Cardiac septum (tissue), 1 donor: ENCODE results near the gene C19orf53. TPM values are rescaled to one million over a fixed set of nuclear protein-coding genes. Genes with fewer than 3 reads are reported as not detected.
"Not testable (repeated sequence)": the region's sequence is repeated elsewhere in the genome, so short reads cannot be mapped to it uniquely, and the experiment has no call there.

Experiments
- DNase-seq: peaks from one replicate; pipeline ENCODE4 v3.0.0-alpha.2; 2020; ENCODE audit warnings: low spot score
- intact Hi-C: fragments of 100-400 bp; cut with DNase I; formaldehyde crosslinking; loops from one replicate; pipeline ENCODE4 v1.14.0; 2022
- total RNA-seq: library from RNA; stranded (reverse); fragmentation: NEBNext Ultra II Directional; extraction: Animal tissue kit (Norgen Biotek cat#: 25700); gene quantifications from one replicate; pipeline ENCODE4 v1.2.1, GENCODE V29; 2021
- donor health status: DM: no; HTN: no; CAD: no.

Gene C19orf53
- total RNA-seq, 1 donor from 2014 or later, result 91.2 TPM

DNA sequence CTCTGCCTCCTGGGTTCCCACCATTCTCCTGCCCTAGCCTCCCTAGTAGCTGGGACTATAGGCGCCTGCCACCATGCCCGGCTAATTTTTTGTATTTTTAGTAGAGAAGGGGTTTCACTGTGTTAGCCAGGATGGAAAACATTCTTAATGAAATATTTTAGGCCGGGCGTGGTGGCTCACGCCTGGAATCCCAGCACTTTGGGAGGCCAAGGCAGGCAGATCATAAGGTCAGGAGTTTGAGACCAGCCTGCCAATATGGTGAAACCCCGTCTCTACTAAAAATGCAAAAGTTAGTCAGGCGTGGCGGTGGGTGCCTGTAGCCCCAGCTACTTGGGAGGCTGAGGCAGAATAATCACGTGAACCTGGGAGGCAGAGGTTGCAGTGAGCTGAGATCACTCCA is 19.1 kb downstream of the C19orf53 start:
- intact Hi-C loops, result not testable (repeated sequence)

DNA sequence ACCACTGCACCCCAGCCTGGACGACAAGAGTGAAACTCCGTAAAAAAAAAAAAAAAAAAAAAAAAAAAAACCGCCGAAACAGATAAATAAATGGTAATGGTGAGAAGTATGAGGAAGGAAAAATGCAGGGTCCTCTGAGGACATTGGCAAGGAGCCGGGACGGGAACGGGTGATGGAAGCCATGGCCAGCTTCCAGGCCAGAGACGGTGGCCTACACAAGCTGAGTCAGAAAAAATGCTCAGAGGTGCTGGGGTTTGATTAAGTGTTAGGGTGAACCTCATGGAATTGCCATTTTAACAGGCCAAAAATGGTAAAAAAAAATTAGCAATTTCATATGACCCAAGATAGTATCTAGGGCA is 20.1 kb downstream of the C19orf53 start:
- no peak for DNase-seq
- intact Hi-C loops, result loop anchor here (2.0 kb wide), 2 partner anchors 20 to 44 kb away; partner anchors contain the start of gene C19orf53

More for the DNA sequence above, 19.1 kb downstream of the C19orf53 start:
- not testable (repeated sequence) for DNase-seq

DNA sequence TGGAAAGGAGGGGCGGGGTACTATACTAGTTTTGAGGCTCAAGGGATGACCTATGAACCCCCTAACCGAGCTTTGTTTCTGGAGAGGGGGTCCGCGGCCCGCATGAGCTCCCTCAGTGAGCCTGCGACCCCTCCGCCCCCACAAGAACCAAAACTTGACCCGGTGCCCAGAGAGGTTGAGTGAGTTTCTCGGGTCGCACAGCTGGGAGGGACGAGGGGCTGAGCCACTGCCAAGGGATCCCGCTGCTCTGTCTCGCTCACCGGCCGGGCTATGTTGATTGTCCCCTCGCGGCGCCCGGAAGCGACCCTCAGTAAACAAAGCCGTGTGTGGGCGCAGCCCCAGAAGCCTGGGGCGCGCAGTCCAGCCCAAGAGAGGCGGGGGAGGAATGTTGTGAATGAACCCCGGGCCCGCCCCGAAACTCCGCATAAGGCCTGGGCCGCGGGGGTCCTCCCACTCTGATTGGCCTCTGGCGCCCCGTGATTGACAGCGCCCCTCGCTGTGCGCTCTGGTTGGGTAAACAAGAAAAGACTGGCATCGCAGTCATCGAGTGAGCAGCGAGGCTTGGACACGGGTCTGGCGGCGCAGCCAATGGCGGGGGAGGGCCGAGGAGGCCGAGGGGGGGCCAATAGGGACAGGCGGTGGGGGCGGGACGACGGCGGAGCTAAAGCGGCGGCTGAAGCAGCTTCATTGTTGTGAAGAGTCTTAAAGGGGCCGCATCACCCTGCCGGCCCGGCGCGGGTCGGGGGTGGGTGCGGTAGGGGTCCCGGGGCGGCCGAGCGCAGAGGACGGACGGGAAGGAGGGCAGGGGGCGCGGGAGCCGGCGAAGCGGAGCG is 20.7 kb downstream of the C19orf53 start, which contains the start of gene ZSWIM4:
TSS of gene ZSWIM4 (plus strand) at position 687 of the 833 bp plus-strand sequence. CDS start 206 bp downstream, outside the sequence.
- DNase-seq, result peak; percentile 100
- intact Hi-C loops, result loop anchor here (2.0 kb wide), 2 partner anchors 20 to 44 kb away; partner anchors contain the start of gene C19orf53

DNA sequence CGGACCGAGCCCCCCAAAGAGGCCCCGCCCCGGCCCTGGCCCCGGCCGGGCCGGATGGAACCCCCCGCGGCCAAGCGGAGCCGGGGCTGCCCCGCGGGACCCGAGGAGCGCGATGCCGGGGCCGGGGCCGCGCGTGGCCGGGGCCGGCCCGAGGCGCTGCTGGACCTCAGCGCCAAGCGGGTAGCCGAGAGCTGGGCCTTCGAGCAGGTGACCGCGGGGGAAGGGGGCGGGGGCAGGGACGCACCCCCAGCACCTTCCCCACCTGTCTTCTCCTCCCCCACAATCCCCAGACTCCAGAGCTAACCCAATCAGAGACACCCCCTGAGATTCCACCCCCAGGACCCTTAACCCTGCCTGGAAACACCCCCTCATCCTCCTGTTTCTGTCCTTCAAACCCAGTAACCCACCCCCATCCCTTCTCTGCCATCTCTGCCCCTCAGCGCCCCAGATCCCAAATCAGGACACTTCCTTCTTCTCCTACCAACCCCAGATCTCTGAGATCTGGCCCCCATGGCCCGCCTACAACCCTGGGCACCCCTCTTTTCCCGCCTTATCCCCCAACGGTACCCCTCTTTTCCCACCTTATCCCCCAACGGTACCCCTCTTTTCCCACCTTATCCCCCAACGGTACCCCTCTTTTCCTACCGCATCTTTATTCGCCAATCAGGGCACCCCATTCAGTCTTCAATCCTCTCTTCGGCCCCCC is 21.5 kb downstream of the C19orf53 start:
- DNase-seq, result no peak
- intact Hi-C loops, result loop anchor here (2.0 kb wide), 2 partner anchors 21 to 43 kb away; partner anchors contain the start of gene C19orf53

DNA sequence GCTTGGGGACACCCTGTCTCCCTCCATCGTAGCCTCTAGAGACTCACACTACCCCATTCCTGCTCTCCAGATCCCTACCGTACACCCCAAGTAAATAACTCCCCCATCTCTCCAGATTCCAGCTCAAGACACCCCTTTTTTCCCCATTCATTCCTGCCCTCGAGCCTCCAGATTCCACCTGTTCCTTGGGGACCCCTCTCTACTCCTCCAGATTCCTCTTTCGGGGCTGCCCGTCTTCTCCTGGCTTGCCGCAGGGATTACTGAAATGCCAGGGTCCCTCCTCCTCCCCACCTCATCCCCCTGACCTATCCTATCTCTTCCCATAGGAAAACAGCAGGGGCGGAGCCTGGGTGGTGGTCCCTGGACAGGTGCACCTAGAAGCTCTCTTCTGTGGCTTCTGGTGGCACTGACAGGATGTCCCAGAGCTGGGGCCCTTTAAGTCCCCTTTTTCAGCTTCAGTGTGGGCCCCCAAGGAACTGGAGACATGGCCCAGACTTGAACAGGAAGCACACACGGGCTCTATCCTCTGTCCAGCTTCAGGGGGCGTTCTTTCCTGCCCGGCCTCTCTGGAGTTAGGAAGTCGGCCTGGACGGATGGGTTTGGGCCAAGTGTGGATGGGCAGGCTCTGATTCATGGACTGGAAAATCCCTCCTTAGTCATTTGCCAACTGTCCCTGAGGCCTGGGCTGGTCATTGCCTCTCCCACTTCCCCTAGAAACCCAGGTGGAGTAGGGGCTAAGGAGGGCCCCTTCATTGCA is 22.2 kb downstream of the C19orf53 start:
- intact Hi-C loops, result no loop called here
- peak; percentile 84 for DNase-seq

DNA sequence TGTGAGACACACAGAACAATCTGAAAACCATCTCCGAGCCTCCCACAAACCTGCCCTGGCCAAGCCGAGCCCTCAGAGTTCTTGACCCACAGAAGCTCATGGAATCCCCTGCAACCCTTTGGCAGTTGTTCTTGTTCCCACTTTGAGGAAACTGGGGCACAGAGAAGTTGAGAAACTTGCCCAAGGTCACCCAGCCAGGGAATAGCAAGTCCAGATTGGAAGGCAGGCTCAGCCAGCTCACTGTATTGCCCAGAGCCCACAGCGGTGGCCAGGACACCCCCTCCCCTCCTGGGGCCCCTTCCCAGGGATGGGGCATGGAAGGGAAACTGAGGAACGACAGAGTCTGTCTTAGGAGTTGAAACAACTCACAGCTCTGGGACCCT is 22.8 kb downstream of the C19orf53 start:
- DNase-seq, result no peak
- intact Hi-C loops, result no loop called here

DNA sequence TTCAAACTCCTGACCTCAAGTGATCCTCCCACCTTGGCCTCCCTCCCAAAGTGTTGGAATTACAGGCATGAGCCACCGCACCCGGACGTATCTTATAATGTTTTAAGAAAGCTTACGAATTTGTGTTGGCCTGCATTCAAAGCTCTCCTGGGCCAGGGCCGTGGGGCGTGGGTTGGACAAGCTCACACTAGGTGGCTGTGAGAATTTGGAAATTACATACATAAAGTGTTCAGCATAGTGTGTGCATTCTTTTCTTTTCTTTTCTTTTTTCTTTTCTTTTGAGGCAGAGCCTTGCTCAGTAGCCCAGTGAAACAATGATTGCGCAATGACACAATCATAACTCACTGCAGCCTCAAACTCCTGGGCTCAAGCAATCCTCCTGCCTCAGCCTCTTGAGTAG is 23.6 kb downstream of the C19orf53 start:
- no peak for DNase-seq
- intact Hi-C loops, result no loop called here

DNA sequence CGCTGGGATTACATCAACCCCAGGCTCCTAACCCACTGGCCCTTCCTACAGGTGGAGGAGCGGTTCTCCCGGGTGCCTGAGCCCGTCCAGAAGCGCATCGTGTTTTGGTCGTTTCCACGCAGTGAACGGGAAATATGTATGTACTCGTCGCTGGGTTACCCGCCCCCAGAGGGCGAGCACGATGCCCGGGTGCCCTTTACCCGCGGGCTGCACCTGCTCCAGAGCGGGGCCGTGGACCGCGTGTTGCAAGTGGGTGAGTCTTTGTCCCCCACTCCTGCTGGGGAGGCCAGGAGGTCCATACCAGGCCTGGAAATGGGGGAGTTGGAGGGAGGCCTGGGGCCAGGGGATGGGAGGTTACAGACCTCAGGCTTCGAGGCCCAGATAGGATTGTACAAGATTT is 25.4 kb downstream of the C19orf53 start:
- DNase-seq, result no peak
- intact Hi-C loops, result no loop called here

DNA sequence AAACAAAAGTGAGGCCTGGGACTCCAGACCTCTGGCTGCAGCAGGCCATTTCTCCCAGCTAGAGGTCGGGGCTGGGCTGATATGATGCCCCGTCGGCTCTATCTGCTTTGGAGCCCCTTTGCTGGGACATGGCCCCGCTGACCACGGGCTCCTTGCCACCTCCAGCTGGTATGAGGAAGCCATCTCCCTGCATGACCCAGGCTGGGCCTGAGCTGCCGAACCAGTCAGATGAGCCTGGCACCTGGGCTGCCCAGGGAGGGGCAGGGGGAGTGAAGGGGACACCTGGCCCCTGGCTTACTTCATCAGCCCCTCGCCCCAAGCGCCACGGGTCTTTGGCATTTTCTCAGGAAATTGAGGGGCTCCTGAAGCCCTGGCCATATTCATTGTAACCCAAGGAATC is 28.8 kb downstream of the C19orf53 start:
- intact Hi-C loops, result no loop called here
- DNase-seq, result no peak

DNA sequence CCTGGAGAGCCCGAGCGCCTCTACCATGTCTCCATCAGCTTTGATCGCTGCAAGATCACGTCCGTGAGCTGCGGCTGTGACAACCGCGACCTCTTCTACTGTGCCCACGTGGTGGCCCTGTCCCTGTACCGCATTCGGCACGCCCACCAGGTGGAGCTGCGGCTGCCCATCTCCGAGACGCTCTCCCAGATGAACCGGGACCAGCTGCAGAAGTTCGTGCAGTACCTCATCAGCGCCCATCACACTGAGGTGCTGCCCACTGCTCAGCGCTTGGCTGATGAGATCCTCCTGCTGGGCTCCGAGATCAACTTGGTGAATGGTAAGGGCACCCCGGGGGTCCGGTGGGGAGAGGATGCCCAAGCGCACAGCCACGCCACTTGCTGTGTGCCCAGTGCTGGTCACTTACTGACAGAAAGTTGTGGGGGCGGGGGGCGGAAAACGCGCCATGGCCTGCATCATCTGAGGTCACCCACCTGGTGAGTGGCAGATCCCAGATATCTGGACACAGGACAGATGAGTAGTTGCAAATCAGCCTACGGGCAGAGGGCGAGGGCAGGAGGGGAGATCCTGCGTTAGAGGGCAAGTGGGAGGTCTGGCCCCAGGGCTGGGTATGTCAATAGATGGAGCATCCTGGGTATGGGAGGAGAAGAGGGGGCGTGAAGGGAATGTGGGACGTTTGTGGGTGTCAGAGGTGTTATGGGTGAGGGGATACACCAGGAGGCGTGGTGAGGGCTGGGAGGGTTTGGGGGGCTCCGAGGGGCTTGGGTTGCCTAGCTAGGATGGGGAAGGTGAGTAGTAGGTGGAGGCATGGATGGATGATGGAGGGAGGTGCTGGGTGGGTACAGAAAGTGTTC is 30.8 kb downstream of the C19orf53 start:
- intact Hi-C loops, result no loop called here
- DNase-seq, result no peak

DNA sequence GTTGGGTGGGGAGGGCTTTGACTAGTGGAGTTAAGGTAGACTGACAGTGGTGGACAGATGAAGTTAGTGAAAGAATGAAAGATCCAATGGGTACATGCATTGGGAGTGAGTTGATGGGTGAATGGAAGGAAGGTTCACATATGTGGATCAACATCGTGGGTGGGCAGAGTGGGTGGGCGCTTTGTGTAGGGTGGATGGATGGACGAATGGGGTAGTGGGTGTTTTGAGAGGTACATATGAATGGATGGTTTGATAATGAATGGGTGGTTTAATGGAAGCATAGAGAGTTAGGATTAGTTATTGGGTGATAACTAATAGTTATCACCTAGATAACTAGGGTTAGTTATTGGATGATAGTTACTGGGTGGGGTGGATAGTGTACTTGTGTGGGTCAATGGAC is 32.5 kb downstream of the C19orf53 start:
- DNase-seq, result no peak
- intact Hi-C loops, result no loop called here

DNA sequence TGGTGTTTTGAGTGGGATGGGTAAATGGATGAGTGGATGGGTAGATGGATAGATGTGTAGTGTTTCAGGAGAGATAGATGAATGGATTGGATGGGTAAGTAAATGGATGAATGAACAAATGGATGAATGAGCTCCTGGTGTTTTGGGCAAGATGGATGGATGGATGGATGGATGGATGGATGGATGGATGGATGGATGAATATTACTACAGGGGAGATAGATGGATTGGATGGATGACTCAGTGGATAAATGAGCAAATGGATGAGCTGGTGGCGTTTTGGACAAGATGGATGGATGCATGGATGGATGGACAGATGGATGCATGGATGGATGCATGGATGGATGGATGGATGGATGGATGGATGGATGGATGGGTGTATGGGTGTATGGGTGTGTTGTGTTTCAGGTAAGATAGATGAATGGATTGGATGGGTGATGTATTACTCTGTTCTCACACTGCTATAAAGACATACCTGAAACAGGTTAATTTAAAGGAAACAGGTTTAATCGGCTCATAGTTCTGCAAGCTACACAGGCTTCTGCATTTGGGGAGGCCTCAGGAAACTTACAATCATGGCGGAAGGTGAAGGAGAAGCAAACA is 33.3 kb downstream of the C19orf53 start:
- no peak for DNase-seq
- intact Hi-C loops, result no loop called here

DNA sequence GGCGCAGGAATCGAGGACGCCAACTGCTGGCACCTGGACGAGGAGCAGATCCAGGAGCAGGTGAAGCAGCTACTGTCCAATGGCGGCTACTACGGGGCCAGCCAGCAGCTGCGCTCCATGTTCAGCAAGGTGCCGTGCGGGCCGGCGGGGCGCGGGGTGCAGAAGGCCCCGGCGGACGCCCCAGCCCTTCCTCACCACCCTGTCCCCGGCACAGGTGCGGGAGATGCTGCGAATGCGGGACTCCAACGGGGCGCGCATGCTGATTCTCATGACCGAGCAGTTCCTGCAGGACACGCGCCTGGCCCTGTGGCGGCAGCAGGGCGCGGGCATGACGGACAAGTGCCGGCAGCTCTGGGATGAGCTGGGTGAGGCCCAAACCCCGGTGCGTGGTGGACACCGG is 34.6 kb downstream of the C19orf53 start:
- intact Hi-C loops, result no loop called here
- no peak for DNase-seq

DNA sequence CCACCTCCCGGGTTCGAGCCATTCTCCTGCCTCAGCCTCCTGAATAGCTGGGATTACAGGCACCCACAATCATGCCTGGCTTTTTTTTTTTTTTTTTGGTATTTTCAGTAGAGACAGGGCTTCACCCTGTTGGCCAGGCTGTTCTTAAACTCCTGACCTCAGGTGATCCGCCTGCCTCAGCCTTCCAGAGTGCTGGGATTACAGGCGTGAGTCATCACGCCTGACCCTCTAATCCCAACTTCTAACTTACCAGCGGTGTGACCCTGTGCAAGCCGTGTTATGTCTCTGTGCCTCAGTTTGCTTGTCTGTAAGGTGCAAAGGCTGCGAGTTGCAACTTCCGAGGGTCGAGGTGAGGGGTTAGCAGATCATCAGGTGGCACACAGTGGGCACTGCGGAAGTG is 38.3 kb downstream of the C19orf53 start:
- DNase-seq, result no peak
- intact Hi-C loops, result no loop called here

DNA sequence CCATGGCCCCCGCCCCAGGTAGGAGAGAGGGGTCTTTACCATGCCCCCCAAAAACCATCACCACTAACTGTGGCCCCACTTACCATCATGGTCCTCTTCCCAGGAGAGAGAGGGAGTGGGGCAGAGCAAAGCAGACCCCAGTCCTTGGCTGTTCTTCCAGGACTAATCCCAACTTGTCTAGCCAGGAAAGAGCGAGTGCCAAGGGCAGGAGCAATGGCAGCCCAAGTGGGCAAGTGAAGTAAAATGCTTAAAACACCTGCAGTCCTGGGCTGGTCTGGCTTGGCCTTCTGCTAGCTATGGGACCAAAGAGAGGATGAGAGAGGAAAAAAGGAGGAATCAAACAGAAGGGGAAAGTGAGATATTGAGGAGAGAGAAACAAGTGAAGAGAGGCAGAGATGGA is 38.9 kb downstream of the C19orf53 start:
- no peak for DNase-seq
- intact Hi-C loops, result no loop called here

DNA sequence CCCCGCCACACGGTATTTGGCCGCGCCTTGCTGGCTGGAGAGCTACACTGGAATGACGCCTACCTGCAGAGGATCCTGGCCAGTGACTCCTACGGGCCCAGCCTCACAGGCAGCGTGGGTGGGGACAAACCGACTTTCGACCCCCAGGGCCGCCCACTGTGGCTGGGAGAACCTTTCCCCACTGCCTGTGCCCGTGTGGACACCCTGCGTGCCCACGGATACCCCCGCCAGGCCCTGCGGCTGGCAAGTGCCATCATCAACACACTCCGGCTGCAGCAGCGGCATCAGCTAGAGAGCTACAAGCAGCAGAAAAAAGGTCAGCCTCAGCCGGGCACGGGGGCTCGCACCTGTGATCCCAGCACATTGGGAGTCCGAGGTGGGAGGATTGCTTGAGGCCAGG is 40.3 kb downstream of the C19orf53 start:
- no peak for DNase-seq
- intact Hi-C loops, result no loop called here

DNA sequence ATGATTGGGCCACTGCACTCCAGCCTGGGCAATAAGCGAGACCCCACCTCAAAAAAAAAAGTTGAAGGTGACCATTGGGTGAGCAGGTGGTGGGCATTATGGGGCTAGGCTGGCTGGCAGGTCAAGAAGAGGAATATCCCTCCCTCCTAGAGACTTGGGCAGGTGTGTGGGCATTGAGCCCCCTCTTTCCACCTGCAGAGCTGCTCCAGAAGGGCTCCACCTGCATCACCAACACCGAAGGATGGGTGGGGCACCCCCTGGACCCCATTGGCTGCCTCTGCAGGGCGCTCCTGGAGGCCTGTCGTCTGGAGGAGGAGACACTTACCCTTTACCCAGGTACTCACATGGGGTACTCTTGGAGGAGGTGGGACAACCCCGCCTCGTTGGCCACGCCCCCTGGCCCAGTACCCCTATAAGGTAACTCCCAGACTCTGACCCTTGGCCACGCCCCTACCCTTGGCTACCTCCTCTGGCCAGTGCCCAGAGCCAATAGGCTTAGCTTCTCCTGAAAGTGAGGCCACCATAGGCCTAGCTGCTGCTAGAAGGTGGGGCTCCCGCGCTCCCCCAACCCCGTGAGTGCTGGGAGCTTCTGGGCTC is 42.9 kb downstream of the C19orf53 start:
- DNase-seq, result no peak
- intact Hi-C loops, result no loop called here

DNA sequence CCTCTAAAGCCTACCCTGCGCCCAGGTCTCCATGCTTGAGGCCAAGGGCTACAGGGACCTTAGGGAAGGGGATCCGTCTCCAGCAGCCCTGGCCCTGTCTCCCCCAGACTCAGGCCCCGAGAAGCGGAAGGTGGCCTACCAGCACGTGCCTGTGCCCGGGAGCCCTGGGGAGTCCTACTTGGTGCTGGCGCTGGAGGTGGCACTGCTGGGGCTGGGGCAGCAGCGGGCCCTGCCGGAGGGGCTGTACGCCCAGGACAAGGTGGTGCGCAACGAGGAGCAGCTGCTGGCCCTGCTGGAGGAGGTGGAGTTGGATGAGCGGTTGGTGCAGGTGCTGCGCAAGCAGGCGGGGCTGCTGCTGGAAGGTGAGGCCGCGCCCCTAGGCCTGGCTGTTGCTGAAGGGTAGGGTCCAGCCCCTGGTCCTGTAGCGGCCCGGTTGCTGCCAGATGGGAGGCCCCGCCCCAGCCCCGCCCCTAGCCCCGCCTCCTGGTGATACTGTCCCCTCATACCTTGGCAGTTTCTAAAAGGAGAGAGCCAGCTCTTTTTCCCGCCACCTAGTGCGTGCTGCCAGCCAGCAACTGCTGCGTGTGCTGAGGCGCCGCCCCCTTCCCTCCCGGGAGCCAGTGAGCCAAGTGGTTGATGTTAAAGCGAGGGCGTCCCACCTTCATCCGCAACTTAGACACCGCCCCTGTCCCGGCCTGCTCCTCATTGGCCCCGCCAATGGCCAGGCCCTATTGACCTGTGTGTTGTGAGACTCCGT is 43.5 kb downstream of the C19orf53 start:
- DNase-seq, result no peak
- intact Hi-C loops, result no loop called here
